ENCODE data around the gene BRD2. TPM values are rescaled to one million over a fixed set of nuclear protein-coding genes. Genes with fewer than 3 reads are reported as not detected.

The BRD2 gene
- total and polyA plus RNA-seq, 2 of the 4 experiments (the other 2 are of a cell fraction) = 99.5 to 144 TPM

- peaks cover 36% of the 10 kb centered on the region for H3K36me3 ChIP-seq (ENCODE audit: control insufficient read depth, insufficient read depth, low read length)
- dilution Hi-C loops (cut with HindIII; ENCODE audit: low sequenced_read_pairs, unreplicated experiment) = no loop called here
- intact Hi-C loops (cut with micrococcal nuclease) = no loop called here
- no peak overlapping the region for H3K18ac ChIP-seq (ENCODE audit: low read depth, low read length)
- no peaks in the 10 kb centered on the region for H3K9me3 ChIP-seq (ENCODE audit: control insufficient read depth, insufficient read depth, low read length)
- in situ Hi-C loops (cut with MboI; ENCODE audit: low sequenced_read_pairs) = no loop called here
- POLR2A ChIA-PET (ENCODE audit: unreplicated experiment) = interaction anchor here (0.7 to 2.8 kb wide), 3 partner anchors 9 to 339 kb away, joined by 4 to 27 read pairs (median 6); no protein-coding TSS in a partner anchor
- no peak overlapping the region for H2AK5ac ChIP-seq (ENCODE audit: low read depth, low read length)
- no peak overlapping the region for H3K14ac ChIP-seq (replicated peaks; ENCODE audit: low read depth, low read length)
- no peak for ATAC-seq (ENCODE audit: low read depth)
- H2BK120ac ChIP-seq (ENCODE audit: low read depth, low read length) = no peak overlapping the region
- no peak overlapping the region for H3K4me3 ChIP-seq (ENCODE audit: insufficient read depth, low read depth, low read length)
- WGBS, 2 experiments (ENCODE audit: extremely low coverage in 2 of 2, insufficient read length in 1 of 2) = no CpG with 5 or more reads among the region's 6 CpGs
- CTCF ChIA-PET = interaction anchor here (2.0 to 2.8 kb wide), 3 partner anchors 11 to 97 kb away, joined by 7 to 19 read pairs (median 17); no protein-coding TSS in a partner anchor
- no peak overlapping the region for H2BK20ac ChIP-seq (ENCODE audit: low read depth, low read length)
- no peak for DNase-seq
- H3K4me2 ChIP-seq (ENCODE audit: low read depth, low read length) = no peak overlapping the region
- H2AK9ac ChIP-seq (replicated peaks; ENCODE audit: low read depth, low read length, poor library complexity) = no peak overlapping the region
- H4K5ac ChIP-seq (ENCODE audit: low read depth, low read length) = no peak overlapping the region
- no peak overlapping the region for H3K56ac ChIP-seq (ENCODE audit: extremely low read depth, insufficient read depth, low read length)
- no peak overlapping the region for H3K27ac ChIP-seq (ENCODE audit: insufficient read depth, low read length)
- H3K79me1 ChIP-seq (ENCODE audit: low read depth in 1 of 2, low read length in 2 of 2) = peaks cover 24 to 31% of the 10 kb centered on the region in 2 experiments
- H3K4me1 ChIP-seq (ENCODE audit: control insufficient read depth, insufficient read depth, low read length) = no peaks in the 10 kb centered on the region
- peak overlapping the region; percentile 3 for H2BK5ac ChIP-seq (ENCODE audit: low read depth, low read length, poor library complexity, severe bottlenecking)
- H3K27me3 ChIP-seq (ENCODE audit: control insufficient read depth, insufficient read depth, low read length) = peaks cover 7% of the 10 kb centered on the region
- peaks cover 5% of the 10 kb centered on the region; the same call in 1 of the 2 replicates for H3K9me1 ChIP-seq (ENCODE audit: insufficient read depth, low read length)
- peaks cover 67% of the 10 kb centered on the region for H4K20me1 ChIP-seq (ENCODE audit: insufficient read depth, low read length)
- H2AFZ ChIP-seq (replicated peaks; ENCODE audit: low read length, poor library complexity) = no peak overlapping the region
- no TSS peak for BruUV-seq (replicated peaks)
- no peak overlapping the region for H3K9ac ChIP-seq (ENCODE audit: low read depth, low read length)
- no peak overlapping the region for H3K4ac ChIP-seq (ENCODE audit: low read depth, low read length)
- no peak overlapping the region for H4K8ac ChIP-seq (ENCODE audit: low read depth in 2 of 2, low read length in 2 of 2)
- no peak overlapping the region for H4K91ac ChIP-seq (ENCODE audit: insufficient read depth, low read depth, low read length)
- H2BK15ac ChIP-seq (ENCODE audit: low read depth, low read length) = no peak overlapping the region
- H3K23ac ChIP-seq (ENCODE audit: low read depth, low read length) = peak overlapping the region; percentile 23; the same call in 1 of the 2 replicates
- TF ChIP-seq SMC3 (IDR thresholded peaks at IDR 0.05; ENCODE audit: low read depth, low read length) (no peak), MAZ (IDR thresholded peaks at IDR 0.05; ENCODE audit: borderline replicate concordance, low read depth, low read length) (no peak), POLR2A (IDR thresholded peaks at IDR 0.05; ENCODE audit: low read depth, low read length) (no peak), RCOR1 (IDR thresholded peaks at IDR 0.05; ENCODE audit: insufficient replicate concordance, low read length) (no peak), NFE2L2 (IDR thresholded peaks at IDR 0.05; ENCODE audit: low read depth, low read length) (no peak), BHLHE40 (IDR thresholded peaks at IDR 0.05; ENCODE audit: low read depth, low read length) (no peak), RFX5 (IDR thresholded peaks at IDR 0.05; ENCODE audit: low read depth, low read length) (no peak), ELK1 (IDR thresholded peaks at IDR 0.05; ENCODE audit: borderline replicate concordance, low read depth, low read length) (no peak), USF2 (IDR thresholded peaks at IDR 0.05; ENCODE audit: low read depth, low read length) (no peak), CEBPB (IDR thresholded peaks at IDR 0.05; ENCODE audit: low read depth, low read length) (no peak), RAD21 (IDR thresholded peaks at IDR 0.05; ENCODE audit: low read length) (no peak), CHD1 (IDR thresholded peaks at IDR 0.05; ENCODE audit: low read depth, low read length) (no peak), MXI1 (IDR thresholded peaks at IDR 0.05; ENCODE audit: borderline replicate concordance, low read depth, low read length) (no peak), MAFK (IDR thresholded peaks at IDR 0.05; ENCODE audit: low read depth, low read length) (no peak), FOS (IDR thresholded peaks at IDR 0.05; ENCODE audit: low read depth, low read length) (no peak)
Measured at GRCh38 chr6:32982702-32983492, 14.5 kb downstream of the BRD2 start.
